ENCODE data around the gene ACTN1.
"Not testable (repeated sequence)": the region's sequence is repeated elsewhere in the genome, so short reads cannot be mapped to it uniquely, and the experiment has no call there.

ACTN1 gene

DNA sequence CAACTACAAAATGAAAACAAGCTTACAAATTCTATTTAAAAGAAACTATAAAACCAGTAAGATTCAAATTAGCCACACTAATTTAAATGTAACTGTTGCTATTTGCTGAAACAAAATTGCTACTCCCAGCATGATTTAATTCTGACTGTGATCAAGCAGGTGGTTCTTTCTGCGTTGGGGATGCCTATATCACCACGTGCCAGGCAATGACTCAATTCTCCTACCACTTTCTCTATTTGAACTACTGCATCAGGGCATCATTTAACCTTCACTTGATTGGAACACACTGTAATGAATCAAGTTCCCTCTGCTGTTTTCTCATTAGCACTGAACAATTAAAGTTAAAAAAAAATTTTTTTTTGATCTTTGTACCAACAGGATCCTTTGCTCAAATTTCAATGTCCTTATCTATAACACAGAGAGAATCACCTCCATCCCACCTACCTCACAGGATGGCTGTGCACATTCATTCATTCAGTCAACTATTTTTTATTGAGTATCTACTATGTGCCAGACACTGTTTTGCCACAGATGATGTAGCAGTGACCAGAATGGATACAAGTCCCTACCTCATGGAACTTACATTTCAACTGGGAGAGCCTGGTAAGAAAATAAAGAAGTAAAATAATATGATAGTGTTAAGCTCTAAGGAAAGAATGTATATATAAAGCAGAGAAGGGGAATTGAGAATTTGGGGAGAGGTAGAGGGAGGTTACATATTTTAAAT is 8.0 kb upstream of the ACTN1 start:
- DNase-seq (ENCODE audit: low read depth) = no peak

DNA sequence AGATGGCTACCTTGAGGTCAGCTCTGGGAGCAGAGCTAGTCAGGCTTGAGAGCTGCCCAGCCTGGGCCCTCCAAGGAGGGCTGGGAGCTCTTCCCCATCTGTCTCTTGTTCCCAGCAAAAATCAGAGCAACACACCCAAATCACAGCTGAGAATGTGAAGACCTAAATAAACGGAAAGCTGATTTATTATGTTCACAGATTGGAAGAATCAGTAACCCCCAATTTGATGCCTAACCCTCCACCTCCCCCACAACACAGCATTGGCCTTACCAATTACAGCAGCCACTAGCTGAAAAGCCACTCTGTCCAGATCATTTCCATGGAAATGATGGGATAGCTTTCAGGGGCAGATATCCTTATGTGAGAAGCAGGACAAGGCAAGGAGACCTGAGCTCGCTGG is 7.1 kb upstream of the ACTN1 start:
- DNase-seq (ENCODE audit: low read depth) = no peak

- DNase-seq (ENCODE audit: low read depth) = no peak
Observed at GRCh38 chr14:68984686-68985085, 5.6 kb upstream of the ACTN1 start.

DNA sequence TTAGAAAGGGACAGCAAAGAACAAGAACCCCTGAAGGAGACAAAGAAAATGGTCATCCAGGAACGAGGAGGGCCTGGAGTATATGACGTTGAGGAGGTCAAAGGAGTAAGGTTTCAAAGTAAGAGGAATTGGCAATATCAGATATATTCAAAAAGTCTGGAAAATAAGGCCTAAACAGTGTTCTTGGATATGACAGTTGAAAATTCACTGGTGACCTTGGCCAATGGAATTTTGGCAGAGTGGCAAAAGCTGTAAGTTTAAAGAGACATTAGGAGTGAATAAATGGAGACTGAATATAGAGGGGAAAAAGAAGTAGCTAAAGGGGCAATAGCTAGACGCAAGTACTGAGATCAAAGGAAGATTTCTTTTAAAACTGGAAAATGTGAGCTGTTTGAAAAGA is 4.1 kb upstream of the ACTN1 start:
- no peak for DNase-seq (ENCODE audit: low read depth)

- DNase-seq (ENCODE audit: low read depth) = no peak
Observed at GRCh38 chr14:68982581-68982980, 3.5 kb upstream of the ACTN1 start.

DNA sequence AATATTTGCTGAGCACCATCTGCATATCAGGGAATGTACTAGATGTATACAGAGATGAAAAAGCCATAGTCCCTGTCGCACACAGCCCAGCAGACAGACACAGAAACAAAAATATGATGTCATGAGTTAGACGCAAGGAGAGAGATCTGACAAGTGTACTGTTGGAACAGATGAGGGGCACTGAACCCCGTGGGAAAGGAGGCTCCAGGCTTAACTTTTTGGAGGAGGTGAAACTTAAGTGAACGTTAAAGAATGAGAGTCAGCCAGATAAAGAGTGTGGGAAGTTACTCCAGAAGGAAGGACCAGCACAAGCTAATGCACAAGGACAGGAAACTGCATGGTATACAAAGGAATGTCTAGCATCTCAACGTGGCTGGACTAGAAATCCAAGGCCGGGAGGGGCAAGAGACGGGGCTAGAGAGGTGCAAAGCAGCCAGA is 2.5 kb upstream of the ACTN1 start:
- no peak for DNase-seq (ENCODE audit: low read depth)

DNA sequence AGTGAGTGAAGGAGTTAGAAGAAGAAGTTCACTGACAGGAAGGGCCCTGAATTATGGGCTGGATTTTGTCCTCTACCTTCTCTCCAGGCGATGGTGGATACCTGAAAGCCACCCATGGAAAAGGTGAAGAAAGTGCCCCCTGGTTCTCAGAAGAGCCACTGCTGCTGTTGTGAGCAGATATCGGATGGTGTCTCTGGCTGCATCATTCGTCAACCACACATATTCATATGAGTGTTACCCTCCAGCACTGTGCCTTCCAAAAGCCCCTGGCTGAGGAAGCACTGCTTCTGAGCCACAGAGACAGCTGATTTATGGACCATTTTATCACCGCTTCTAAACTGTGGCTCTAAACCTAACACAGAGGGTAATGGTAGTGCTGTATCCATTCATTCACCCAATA is 2.0 kb upstream of the ACTN1 start:
- no peak for DNase-seq (ENCODE audit: low read depth)

DNA sequence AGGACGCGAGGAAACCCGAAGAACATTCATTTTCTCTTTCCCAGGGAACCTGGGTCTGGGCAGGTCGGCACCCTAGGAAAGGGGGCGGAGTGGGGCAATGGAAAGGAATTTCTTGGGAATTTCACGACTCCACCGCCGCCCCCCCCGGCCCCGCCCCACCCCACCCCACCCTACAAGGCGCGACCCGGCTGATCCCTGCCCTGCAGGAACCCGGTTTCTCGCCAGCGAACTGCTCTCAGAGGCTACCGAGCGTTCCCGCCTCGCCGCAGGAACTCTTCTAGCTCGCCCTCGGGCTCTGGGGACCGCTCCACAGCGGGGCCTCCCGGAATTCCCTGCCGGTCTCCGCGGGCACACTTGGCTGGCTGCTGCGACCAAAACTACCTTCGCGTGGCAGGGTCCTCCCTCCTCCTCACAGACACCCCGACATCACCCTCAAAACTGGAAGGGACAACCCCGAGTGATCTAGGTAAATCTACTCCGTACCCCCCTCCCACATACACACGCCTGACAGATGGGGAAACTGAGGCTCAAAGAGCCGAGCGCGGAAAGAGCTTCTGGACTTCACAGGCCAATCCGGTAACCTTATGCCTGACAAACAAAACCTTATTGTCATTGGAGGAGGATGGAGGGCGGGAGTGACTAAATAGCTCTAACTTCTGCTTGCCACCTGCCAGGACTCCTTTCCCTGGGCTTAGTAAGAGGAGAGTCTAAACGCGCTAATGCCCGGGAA is 785 bp upstream of the ACTN1 start:
- no peak for DNase-seq (ENCODE audit: low read depth)

GRCh38 chr14:68978172-68978911 is 760 bp downstream of the ACTN1 start:
- DNase-seq (ENCODE audit: low read depth) = peak; percentile 21

- peak; percentile 25 for DNase-seq (ENCODE audit: low read depth)
Observed at GRCh38 chr14:68977718-68978171, 1.4 kb downstream of the ACTN1 start.

DNA sequence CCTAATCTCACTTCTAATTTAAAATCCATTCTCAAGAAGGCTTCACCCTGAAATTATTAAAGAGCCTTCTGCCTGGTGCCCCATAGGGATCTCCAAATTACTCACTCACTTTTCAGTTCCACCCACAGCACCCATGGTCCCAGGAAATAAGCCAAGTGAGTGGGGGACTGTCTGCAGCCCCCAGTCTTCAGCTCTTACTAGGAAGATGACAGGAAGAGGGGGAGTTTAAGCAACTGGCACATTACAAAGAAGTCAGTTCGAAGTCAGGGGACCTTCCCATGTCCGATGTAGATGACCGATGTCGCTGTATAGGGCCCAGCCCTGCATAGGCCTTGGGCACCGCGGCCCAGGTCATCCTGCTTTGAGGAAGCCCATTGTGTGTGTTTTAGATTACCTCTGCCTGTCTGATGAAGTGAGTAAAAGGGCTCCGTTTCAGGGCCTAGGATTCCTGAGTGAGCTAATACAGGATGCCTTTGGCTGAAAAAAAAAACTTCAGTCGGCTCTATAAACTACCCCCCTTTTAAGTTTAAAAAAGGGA is 1.9 kb downstream of the ACTN1 start:
- DNase-seq (ENCODE audit: low read depth) = no peak

DNA sequence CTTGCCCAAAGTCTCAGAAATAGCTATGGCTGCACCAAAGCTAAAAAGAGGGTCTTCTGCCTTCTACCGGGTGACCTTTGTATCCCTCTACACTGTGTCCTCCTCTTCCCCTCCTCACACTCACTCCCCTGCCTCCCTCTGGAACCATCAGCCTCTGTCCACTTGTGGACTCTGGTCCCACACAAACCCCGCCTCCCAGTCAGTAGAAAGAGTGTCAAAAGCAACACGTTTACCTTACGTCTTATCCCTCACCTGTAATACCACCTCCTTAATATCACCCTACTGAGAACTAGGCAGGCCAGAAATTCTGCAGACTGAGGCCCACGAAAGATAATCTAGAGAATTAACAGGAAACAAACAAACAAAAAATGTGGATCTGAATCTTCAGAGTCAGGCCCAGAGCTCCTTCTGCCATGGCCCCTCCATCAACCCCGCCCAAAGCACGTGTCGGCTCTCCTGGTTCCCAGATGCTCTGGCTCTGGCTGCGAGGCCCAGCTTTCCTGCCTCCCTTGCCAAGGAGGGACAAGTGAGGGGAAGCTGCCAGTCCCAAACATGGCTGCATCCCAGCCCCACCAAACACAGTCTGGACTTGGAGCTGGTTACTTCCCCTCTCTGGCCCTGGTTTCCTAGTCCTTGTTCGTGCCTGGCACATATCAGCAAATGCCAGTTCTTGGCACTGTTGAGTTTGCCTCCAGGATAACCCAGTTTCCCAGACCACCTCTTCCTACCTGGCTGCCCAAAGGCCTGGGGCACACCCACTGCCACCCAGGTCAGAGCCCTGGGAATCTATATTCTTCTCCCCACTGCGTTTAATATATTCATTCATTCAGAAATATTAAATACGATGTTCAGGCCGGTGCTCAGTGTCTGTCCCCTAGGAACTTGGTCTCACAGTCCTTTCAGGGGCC is 2.7 kb downstream of the ACTN1 start:
- DNase-seq (ENCODE audit: low read depth) = no peak

- DNase-seq (ENCODE audit: low read depth) = no peak
Observed at GRCh38 chr14:68975667-68976066, 3.4 kb downstream of the ACTN1 start.

DNA sequence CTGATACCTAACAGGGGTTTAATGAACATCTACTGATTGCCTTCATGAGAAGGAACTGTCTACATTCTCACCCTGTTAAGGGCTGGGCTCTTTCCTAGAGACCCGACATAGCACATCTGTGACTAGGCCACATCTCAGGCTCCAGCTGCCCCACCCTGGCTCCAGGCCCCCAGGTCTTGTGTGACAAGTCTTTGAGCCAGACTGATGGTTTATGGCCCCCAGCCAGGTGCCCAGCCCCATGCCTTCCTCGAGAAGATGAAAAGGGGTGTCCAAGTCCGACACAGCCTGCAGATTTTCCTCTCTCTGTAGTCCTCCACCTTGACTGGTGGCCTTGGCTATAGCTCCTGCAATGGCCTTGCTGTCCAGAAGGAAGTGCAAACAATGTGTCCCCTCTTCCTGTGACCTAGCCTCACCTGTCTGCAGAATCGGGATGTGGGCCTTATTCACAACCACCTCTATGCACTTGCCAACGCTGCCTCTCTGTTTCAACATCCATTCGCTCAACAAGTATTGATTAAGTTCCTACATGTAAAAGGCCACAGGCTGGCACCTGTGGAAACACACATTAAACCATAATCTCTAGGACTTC is 4.2 kb downstream of the ACTN1 start:
- DNase-seq (ENCODE audit: low read depth) = no peak

GRCh38 chr14:68973639-68974038 is 5.5 kb downstream of the ACTN1 start:
- DNase-seq (ENCODE audit: low read depth) = no peak

- not testable (repeated sequence) for DNase-seq (ENCODE audit: low read depth)
Observed at GRCh38 chr14:68973219-68973565, 5.9 kb downstream of the ACTN1 start.

DNA sequence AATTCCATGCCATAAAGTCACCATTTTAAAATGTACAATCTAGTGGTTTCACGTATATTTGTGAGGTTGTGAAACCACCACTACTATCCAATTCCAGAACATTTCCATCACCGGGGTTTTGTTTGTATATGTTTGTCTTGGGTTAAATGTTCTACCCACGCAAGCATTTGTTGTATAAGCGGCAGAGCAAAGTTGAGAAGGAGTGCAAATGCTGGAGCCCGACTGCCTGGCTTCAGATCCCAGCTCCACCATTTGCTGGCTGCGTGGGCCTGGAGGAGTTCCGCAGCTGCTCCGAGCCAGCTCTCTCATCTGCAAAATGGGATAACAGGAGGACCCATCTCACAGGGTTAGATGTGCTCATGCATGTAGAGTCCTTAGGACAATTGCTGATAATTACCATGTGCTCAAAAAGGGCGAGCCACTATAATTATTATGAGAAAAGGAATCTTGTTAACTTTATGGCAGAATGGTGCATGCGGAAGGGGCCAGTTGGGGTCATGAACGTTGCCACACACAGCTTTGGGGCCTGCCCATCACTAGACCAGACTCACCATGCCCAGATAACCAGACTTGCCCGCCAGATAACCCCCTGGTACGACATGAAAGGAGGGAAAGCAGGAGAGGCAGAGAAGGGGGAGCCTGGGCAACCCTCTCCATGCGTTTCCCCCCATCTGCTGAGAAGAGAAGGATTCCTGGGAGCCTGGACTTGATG is 6.4 kb downstream of the ACTN1 start:
- DNase-seq (ENCODE audit: low read depth) = no peak

DNA sequence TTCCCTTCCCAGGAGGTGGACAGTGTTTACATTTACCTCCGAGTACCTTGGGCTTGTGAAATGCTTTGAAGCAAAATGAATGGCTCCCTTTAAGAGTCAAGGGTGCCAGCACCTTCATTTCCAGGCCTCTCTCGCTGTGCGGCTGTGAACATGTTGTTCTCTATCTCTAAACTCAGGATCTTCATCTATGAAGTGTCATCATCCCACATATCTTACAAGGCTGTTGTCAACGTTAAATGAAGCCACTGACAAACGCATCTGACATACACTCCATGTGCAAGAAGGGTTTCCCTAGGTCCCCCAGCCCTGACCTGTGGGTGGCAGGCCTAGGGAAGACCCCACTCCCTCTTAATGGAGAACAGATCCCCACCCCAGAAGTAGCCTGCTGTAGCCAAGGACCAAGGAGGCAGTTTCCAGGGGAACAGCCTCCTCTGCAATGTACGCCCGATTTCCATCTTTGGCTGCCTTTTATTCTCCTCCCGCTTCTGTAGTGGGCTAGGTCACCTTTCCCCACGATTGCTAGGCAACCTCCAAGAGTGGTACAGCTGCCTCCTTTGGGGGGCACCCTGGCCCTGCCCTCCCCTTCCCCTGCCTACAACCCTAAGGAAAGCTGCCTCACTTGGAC is 7.6 kb downstream of the ACTN1 start:
- no peak for DNase-seq (ENCODE audit: low read depth)

DNA sequence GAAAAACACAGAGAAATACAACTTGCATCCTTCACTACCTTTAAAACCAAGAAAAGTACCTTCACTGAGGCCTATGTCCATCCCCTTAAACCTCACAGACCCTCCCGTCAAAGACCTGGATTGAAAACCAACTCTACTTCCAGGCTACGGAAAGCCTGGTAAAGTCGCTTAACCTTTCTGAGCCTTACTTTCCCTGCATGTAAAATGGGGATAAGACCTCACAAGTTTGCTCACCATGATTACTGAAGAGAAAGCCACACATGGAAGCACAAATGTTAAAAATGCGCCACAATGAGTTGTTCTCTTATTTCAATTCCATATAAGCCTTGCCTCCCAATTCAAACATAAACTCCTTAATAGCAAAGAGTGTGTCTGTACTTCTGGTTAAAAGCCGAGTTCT is 8.4 kb downstream of the ACTN1 start:
- DNase-seq (ENCODE audit: low read depth) = no peak

- no peak for DNase-seq (ENCODE audit: low read depth)
Observed at GRCh38 chr14:68970038-68970612, 9.0 kb downstream of the ACTN1 start.

Measured in activated T-helper 1 cell treated with Interleukin-2 at 50 U/mL for 16 hours (primary cell).